HEK293 (cell line): ENCODE results near the gene FLRT2.

Source experiments
- CTCF ChIA-PET: fragments of 350-600 bp; formaldehyde crosslinking; extraction: SDS; loops from one replicate; lab custom pipeline; 2021; ENCODE audit warnings: antibody characterized with exemption; lab: Yijun Ruan, JAX
- POLR2A ChIA-PET: fragments of 300-600 bp; formaldehyde crosslinking; extraction: SDS; loops from one replicate; lab custom pipeline; 2020; ENCODE audit warnings: antibody characterized with exemption, inconsistent platforms; lab: Yijun Ruan, JAX
- H3K27ac ChIP-seq: fragments of 200-500 bp; sonication (Bioruptor generic); 2 replicates; pipeline ENCODE4 v1.5.1; 2014; ENCODE audit warnings: low read depth, low read length, control low read depth, inconsistent platforms; ENCODE audit errors: extremely low read depth
- H3K36me3 ChIP-seq, 2 experiments: fragments of 200-500 bp in 1 of 2; sonication (Bioruptor generic) in 1 of 2; 1 replicate in 1 of 2; 2 replicates in 1 of 2; pipeline ENCODE4 v1.5.1; 2014 to 2017; ENCODE audit warnings: inconsistent platforms in 2 of 2, low read length in 2 of 2; ENCODE audit not compliant: control insufficient read depth in 2 of 2, insufficient read depth in 1 of 2
- H3K4me1 ChIP-seq: fragments of 200-500 bp; sonication (Bioruptor generic); 2 replicates; pipeline ENCODE4 v1.5.1; 2014; ENCODE audit warnings: mild to moderate bottlenecking, low read length, inconsistent platforms; ENCODE audit not compliant: control insufficient read depth, insufficient read depth
- H3K4me3 ChIP-seq: 2 replicates; pipeline ENCODE4 v1.5.1; 2011; ENCODE audit warnings: low read depth, mild to moderate bottlenecking, control low read depth, low read length, moderate library complexity
- H3K9me3 ChIP-seq: fragments of 200-500 bp; sonication (Bioruptor generic); 2 replicates; pipeline ENCODE4 v1.5.1; 2014; ENCODE audit warnings: low read depth, low read length, inconsistent platforms; ENCODE audit not compliant: control insufficient read depth, insufficient read depth
- ELK4 ChIP-seq: IDR thresholded peaks from 2 replicates; pipeline ENCODE4 v1.6.1; 2011; ENCODE audit warnings: mild to moderate bottlenecking, low read depth, low read length, borderline replicate concordance
- GLIS2 ChIP-seq: fragments of 450-650 bp; formaldehyde crosslinking; IDR thresholded peaks from 2 replicates; pipeline ENCODE4 v1.5.1; 2016; ENCODE audit warnings: missing biosample characterization, missing genetic modification characterization
- HOXC10 ChIP-seq: sonication (generic); formaldehyde crosslinking; IDR thresholded peaks from 2 replicates; pipeline ENCODE4 v1.8.1; 2023; ENCODE audit warnings: mild to moderate bottlenecking, missing genetic modification reagents
- MEIS1 ChIP-seq: sonication (generic); formaldehyde crosslinking; IDR thresholded peaks from 2 replicates; pipeline ENCODE4 v1.8.1; 2022; ENCODE audit warnings: missing genetic modification reagents, mild to moderate bottlenecking, borderline replicate concordance
- MZF1 ChIP-seq: fragments of 450-650 bp; formaldehyde crosslinking; IDR thresholded peaks from 2 replicates; pipeline ENCODE4 v1.5.1; 2017; ENCODE audit warnings: missing biosample characterization, missing genetic modification characterization, borderline replicate concordance
- SALL2 ChIP-seq: fragments of 450-650 bp; formaldehyde crosslinking; IDR thresholded peaks from 2 replicates; pipeline ENCODE4 v1.5.0; 2017; ENCODE audit warnings: missing biosample characterization, mild to moderate bottlenecking, missing genetic modification characterization, borderline replicate concordance
- ZBTB17 ChIP-seq: fragments of 450-650 bp; formaldehyde crosslinking; IDR thresholded peaks from 2 replicates; pipeline ENCODE4 v1.5.1; 2016; ENCODE audit warnings: missing biosample characterization, missing genetic modification characterization
- ZBTB44 ChIP-seq: fragments of 450-650 bp; IDR thresholded peaks from 2 replicates; pipeline ENCODE4 v1.5.1; 2018; ENCODE audit warnings: missing biosample characterization, mild to moderate bottlenecking, missing genetic modification characterization
- ZNF16 ChIP-seq: fragments of 450-650 bp; formaldehyde crosslinking; IDR thresholded peaks from 2 replicates; pipeline ENCODE4 v1.5.1; 2016; ENCODE audit warnings: low read depth, missing biosample characterization, missing genetic modification characterization
- ZNF202 ChIP-seq: fragments of 450-650 bp; formaldehyde crosslinking; IDR thresholded peaks from 2 replicates; pipeline ENCODE4 v1.5.1; 2016; ENCODE audit warnings: missing biosample characterization, missing genetic modification characterization, borderline replicate concordance
- ZNF302 ChIP-seq: fragments of 450-650 bp; formaldehyde crosslinking; IDR thresholded peaks from 2 replicates; pipeline ENCODE4 v1.5.1; 2016; ENCODE audit warnings: missing biosample characterization, missing genetic modification characterization, low read depth
- ZNF433 ChIP-seq: fragments of 450-650 bp; formaldehyde crosslinking; IDR thresholded peaks from 2 replicates; pipeline ENCODE4 v1.5.1; 2016; ENCODE audit warnings: missing biosample characterization, missing genetic modification characterization, low read depth
- TF ChIP-seq, protein P1 (sequence below): fragments of 450-650 bp; formaldehyde crosslinking; conservative IDR thresholded peaks from 2 replicates; pipeline ENCODE4 v1.5.1; 2016; ENCODE audit warnings: low read depth, missing biosample characterization, missing genetic modification characterization
- TF ChIP-seq, protein P2 (sequence below): fragments of 450-650 bp; formaldehyde crosslinking; IDR thresholded peaks from 2 replicates; pipeline ENCODE4 v1.5.1; 2016; ENCODE audit warnings: missing biosample characterization, missing genetic modification characterization
- TF ChIP-seq, protein P3 (sequence below): fragments of 450-650 bp; formaldehyde crosslinking; IDR thresholded peaks from 2 replicates; pipeline ENCODE4 v1.5.1; 2016; ENCODE audit warnings: missing biosample characterization, missing genetic modification characterization
- TF ChIP-seq, protein P4 (sequence below): fragments of 450-650 bp; formaldehyde crosslinking; IDR thresholded peaks from 2 replicates; pipeline ENCODE4 v1.5.1; 2016; ENCODE audit warnings: missing biosample characterization, missing genetic modification characterization, borderline replicate concordance

Gene FLRT2

DNA sequence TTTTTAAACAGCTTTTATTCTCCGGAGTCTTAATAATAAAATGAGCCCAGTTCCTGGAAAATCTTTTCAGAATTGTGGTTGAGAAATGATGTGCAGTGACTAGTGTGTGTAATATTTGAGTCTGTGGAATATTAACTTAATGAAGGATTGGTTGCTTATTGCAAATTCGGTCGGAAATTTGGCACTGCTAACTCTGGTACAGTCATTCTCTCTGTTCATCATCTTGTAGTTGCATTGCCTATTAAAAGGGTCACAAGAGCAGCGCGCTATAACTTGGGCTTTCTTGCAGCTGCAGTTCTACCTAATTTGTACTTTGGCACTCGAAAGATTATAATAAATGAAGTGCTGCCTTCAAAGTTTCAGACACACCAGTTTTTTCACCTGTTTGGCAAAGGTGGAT lies 146.0 kb downstream of the FLRT2 start (continued):
- TF ChIP-seq ZNF302 (no peak), ZNF433 (tag by site-specific recombination) (no peak), ZNF202 (tag by site-specific recombination) (no peak), ZBTB17 (tag by site-specific recombination) (no peak), HOXC10 (CRISPR knock-in tag) (no peak), ELK4 (no peak)

- H3K9me3 ChIP-seq: no peaks in the 10 kb centered on the region
- no peak overlapping the region for H3K27ac ChIP-seq
- CTCF ChIA-PET: no interaction called here
- TF ChIP-seq, protein P1, sequence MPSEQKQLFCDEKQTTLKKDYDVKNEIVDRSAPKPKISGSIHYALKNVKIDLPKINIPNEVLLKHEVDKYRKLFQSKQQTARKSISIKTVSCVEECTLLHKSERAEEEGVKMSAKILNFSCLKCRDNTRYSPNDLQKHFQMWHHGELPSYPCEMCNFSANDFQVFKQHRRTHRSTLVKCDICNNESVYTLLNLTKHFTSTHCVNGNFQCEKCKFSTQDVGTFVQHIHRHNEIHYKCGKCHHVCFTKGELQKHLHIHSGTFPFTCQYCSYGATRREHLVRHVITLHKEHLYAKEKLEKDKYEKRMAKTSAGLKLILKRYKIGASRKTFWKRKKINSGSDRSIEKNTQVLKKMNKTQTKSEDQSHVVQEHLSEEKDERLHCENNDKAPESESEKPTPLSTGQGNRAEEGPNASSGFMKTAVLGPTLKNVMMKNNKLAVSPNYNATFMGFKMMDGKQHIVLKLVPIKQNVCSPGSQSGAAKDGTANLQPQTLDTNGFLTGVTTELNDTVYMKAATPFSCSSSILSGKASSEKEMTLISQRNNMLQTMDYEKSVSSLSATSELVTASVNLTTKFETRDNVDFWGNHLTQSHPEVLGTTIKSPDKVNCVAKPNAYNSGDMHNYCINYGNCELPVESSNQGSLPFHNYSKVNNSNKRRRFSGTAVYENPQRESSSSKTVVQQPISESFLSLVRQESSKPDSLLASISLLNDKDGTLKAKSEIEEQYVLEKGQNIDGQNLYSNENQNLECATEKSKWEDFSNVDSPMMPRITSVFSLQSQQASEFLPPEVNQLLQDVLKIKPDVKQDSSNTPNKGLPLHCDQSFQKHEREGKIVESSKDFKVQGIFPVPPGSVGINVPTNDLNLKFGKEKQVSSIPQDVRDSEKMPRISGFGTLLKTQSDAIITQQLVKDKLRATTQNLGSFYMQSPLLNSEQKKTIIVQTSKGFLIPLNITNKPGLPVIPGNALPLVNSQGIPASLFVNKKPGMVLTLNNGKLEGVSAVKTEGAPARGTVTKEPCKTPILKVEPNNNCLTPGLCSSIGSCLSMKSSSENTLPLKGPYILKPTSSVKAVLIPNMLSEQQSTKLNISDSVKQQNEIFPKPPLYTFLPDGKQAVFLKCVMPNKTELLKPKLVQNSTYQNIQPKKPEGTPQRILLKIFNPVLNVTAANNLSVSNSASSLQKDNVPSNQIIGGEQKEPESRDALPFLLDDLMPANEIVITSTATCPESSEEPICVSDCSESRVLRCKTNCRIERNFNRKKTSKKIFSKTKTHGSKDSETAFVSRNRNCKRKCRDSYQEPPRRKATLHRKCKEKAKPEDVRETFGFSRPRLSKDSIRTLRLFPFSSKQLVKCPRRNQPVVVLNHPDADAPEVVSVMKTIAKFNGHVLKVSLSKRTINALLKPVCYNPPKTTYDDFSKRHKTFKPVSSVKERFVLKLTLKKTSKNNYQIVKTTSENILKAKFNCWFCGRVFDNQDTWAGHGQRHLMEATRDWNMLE: no peak
- TF ChIP-seq GLIS2: no peak
- TF ChIP-seq, protein P2, sequence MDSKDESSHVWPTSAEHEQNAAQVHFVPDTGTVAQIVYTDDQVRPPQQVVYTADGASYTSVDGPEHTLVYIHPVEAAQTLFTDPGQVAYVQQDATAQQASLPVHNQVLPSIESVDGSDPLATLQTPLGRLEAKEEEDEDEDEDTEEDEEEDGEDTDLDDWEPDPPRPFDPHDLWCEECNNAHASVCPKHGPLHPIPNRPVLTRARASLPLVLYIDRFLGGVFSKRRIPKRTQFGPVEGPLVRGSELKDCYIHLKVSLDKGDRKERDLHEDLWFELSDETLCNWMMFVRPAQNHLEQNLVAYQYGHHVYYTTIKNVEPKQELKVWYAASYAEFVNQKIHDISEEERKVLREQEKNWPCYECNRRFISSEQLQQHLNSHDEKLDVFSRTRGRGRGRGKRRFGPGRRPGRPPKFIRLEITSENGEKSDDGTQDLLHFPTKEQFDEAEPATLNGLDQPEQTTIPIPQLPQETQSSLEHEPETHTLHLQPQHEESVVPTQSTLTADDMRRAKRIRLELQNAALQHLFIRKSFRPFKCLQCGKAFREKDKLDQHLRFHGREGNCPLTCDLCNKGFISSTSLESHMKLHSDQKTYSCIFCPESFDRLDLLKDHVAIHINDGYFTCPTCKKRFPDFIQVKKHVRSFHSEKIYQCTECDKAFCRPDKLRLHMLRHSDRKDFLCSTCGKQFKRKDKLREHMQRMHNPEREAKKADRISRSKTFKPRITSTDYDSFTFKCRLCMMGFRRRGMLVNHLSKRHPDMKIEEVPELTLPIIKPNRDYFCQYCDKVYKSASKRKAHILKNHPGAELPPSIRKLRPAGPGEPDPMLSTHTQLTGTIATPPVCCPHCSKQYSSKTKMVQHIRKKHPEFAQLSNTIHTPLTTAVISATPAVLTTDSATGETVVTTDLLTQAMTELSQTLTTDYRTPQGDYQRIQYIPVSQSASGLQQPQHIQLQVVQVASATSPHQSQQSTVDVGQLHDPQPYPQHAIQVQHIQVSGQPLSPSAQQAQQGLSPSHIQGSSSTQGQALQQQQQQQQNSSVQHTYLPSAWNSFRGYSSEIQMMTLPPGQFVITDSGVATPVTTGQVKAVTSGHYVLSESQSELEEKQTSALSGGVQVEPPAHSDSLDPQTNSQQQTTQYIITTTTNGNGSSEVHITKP: no peak
- no peak for TF ChIP-seq MEIS1 (CRISPR knock-in tag)
- TF ChIP-seq MZF1: no peak
- TF ChIP-seq, protein P3, sequence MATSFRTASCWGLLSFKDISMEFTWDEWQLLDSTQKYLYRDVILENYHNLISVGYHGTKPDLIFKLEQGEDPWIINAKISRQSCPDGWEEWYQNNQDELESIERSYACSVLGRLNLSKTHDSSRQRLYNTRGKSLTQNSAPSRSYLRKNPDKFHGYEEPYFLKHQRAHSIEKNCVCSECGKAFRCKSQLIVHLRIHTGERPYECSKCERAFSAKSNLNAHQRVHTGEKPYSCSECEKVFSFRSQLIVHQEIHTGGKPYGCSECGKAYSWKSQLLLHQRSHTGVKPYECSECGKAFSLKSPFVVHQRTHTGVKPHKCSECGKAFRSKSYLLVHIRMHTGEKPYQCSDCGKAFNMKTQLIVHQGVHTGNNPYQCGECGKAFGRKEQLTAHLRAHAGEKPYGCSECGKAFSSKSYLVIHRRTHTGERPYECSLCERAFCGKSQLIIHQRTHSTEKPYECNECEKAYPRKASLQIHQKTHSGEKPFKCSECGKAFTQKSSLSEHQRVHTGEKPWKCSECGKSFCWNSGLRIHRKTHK (tag by site-specific recombination): no peak
- no peak for TF ChIP-seq SALL2 (tag by site-specific recombination)
- no peak for TF ChIP-seq ZBTB44 (tag by site-specific recombination)
- no peak for TF ChIP-seq ZNF16 (tag by site-specific recombination)
- TF ChIP-seq, protein P4, sequence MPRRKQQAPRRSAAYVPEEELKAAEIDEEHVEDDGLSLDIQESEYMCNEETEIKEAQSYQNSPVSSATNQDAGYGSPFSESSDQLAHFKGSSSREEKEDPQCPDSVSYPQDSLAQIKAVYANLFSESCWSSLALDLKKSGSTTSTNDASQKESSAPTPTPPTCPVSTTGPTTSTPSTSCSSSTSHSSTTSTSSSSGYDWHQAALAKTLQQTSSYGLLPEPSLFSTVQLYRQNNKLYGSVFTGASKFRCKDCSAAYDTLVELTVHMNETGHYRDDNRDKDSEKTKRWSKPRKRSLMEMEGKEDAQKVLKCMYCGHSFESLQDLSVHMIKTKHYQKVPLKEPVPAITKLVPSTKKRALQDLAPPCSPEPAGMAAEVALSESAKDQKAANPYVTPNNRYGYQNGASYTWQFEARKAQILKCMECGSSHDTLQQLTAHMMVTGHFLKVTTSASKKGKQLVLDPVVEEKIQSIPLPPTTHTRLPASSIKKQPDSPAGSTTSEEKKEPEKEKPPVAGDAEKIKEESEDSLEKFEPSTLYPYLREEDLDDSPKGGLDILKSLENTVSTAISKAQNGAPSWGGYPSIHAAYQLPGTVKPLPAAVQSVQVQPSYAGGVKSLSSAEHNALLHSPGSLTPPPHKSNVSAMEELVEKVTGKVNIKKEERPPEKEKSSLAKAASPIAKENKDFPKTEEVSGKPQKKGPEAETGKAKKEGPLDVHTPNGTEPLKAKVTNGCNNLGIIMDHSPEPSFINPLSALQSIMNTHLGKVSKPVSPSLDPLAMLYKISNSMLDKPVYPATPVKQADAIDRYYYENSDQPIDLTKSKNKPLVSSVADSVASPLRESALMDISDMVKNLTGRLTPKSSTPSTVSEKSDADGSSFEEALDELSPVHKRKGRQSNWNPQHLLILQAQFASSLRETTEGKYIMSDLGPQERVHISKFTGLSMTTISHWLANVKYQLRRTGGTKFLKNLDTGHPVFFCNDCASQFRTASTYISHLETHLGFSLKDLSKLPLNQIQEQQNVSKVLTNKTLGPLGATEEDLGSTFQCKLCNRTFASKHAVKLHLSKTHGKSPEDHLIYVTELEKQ (tag by site-specific recombination): no peak
- TF ChIP-seq, all 188 proteins: peak for 0
- Histone ChIP-seq H3K4me1 (no peaks in the 10 kb centered on the region), H3K36me3 (no peaks in the 10 kb centered on the region), H3K4me3 (no peak overlapping the region)
- POLR2A ChIA-PET: interaction anchor here (0.6 kb wide), 1 partner anchor 13 kb away, joined by 4 read pairs; no protein-coding TSS in a partner anchor
Observed at GRCh38 chr14:85686908-85687307, 157.0 kb downstream of the FLRT2 start.
